ENCODE results near the gene SLC2A4RG. TPM values are rescaled to one million over a fixed set of nuclear protein-coding genes. Genes with fewer than 3 reads are reported as not detected.

SLC2A4RG gene, protein sequence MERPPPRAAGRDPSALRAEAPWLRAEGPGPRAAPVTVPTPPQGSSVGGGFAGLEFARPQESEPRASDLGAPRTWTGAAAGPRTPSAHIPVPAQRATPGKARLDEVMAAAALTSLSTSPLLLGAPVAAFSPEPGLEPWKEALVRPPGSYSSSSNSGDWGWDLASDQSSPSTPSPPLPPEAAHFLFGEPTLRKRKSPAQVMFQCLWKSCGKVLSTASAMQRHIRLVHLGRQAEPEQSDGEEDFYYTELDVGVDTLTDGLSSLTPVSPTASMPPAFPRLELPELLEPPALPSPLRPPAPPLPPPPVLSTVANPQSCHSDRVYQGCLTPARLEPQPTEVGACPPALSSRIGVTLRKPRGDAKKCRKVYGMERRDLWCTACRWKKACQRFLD
- 100 to 1,000 TPM; 123 to 141 TPM for total RNA-seq
- polyA plus RNA-seq (ENCODE audit: insufficient read depth, low read depth, low replicate concordance) = 64.4 TPM
- long read RNA-seq, donor 1, transcript SLC2A4RG-201 (8 exons, 1,731 nt) = major isoform, 12 of 28 reads
- long read RNA-seq, donor 1, partial matches to known transcripts = 12 of 28 reads
- long read RNA-seq, donor 1, other reads (novel, unspliced or antisense) = 0 of 28 reads
- long read RNA-seq, donor 2, transcript SLC2A4RG-201 (8 exons, 1,731 nt) = major isoform, 10 of 12 reads
- long read RNA-seq, donor 2, partial matches to known transcripts = 0 of 12 reads
- long read RNA-seq, donor 2, other reads (novel, unspliced or antisense) = 0 of 12 reads

DNA sequence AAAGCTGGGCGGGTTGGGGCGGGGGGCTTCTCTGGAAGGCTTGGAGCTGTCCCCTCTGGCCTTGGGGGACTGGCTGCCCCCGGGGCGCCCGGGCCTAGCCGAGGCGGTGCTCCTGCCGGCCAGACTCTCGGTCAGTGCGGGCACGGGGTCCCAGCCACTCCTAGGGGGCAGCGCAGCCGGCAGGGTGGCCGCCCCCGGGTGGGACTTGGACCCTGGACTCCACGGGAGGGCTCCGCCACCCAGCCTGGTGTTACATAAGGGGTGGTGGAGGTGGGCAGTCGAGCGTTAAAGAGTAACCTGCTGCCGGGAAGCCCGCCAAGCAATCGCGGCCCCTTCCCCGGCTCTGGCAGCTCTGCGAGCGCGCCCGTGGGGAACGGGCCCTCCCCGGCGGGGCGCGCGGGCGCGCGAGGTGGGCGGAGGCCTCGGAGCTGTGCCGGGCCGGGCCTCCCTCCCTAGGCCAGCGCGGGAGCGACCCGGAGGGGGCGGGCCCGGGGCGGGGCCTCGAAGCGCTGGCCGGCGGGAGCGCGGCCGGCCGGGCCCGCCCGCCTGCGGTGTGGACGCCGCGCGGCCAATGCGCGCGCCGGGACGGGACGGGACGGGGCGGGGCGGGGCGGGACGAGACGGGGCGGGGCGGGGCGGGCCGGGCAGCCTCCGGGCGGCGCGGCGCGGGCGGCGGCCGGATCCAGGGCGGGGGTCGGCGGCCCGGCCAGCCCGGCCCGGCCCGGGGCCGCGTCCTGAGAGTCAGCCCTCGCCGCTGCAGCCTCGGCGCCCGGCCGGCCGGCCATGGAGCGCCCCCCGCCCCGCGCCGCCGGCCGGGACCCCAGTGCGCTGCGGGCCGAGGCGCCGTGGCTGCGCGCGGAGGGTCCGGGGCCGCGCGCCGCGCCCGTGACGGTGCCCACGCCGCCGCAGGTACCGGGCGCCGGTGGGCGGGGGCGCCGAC is at the start of gene SLC2A4RG:
TSS of gene SLC2A4RG (plus strand) at position 647 of the 940 bp plus-strand sequence. CDS start at position 784, 137 bp downstream.
- H3K9me3 ChIP-seq = no peaks in the 10 kb centered on the region
- H3K4me1 ChIP-seq = peaks cover 32% of the 10 kb centered on the region
- H3K4me3 ChIP-seq = peak within 1 kb of the TSS; percentile 68 to 85
- peak within 1 kb of the TSS; percentile 92 to 96 for H3K27ac ChIP-seq
- DNase-seq = peak; percentile 78
- H3K36me3 ChIP-seq (ENCODE audit: low read depth, missing control alignments) = no peaks in the 10 kb centered on the region
- no peaks in the 10 kb centered on the region for H3K27me3 ChIP-seq
- intact Hi-C loops (cut with DNase I; ENCODE audit: low total_unique reads) = no loop called here
- TF ChIP-seq, protein P1, sequence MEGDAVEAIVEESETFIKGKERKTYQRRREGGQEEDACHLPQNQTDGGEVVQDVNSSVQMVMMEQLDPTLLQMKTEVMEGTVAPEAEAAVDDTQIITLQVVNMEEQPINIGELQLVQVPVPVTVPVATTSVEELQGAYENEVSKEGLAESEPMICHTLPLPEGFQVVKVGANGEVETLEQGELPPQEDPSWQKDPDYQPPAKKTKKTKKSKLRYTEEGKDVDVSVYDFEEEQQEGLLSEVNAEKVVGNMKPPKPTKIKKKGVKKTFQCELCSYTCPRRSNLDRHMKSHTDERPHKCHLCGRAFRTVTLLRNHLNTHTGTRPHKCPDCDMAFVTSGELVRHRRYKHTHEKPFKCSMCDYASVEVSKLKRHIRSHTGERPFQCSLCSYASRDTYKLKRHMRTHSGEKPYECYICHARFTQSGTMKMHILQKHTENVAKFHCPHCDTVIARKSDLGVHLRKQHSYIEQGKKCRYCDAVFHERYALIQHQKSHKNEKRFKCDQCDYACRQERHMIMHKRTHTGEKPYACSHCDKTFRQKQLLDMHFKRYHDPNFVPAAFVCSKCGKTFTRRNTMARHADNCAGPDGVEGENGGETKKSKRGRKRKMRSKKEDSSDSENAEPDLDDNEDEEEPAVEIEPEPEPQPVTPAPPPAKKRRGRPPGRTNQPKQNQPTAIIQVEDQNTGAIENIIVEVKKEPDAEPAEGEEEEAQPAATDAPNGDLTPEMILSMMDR (IDR thresholded peaks at IDR 0.05) = no peak
- TF ChIP-seq POLR2A (IDR thresholded peaks at IDR 0.05) = no peak
- WGBS, 2 donors = 2% methylated on average over 96 of the region's 136 CpGs; no CpG with 5 or more reads in 1 of the 2 donors

DNA sequence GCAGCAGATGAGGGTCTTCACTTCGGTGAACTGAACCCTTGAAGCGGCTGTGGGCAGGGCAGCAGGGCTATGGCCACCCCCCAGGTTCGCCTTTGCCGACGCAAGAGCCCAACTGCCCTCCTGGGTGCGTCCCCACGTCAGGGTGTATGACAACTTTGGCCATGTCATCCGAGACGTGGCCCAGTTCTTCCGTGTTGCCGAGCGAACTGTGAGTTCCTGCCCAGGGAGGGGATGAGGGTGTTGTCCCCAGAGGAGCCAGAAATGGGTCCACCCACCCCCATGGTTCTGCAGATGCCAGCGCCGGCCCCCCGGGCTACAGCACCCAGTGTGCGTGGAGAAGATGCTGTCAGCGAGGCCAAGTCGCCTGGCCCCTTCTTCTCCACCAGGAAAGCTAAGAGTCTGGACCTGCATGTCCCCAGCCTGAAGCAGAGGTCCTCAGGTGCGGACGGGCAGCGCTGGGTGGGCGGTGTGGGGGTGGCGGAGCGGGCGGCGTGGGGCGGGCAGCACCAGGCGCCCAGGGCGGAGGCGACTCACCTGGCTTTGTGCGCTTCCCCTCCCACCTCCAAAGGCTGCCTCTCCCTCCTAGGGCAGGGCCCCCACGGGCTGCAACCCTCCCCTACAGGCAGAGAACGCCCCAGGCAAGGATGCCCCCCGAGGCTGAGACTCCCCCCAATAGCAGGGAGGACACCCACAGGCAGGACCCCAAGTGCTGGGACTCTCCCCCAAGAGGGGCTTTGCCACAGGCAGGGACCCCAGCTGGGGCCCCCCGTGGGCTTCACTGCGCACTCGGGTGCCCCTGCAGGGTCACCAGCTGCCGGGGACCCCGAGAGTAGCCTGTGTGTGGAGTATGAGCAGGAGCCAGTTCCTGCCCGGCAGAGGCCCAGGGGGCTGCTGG is 49.3 kb upstream of the SLC2A4RG start:
- H3K27me3 ChIP-seq = no peaks in the 10 kb centered on the region
- no peak for TF ChIP-seq POLR2A (IDR thresholded peaks at IDR 0.05)
- TF ChIP-seq, protein P1 (IDR thresholded peaks at IDR 0.05) = no peak
- H3K9me3 ChIP-seq = no peaks in the 10 kb centered on the region
- peaks cover 20% of the 10 kb centered on the region for H3K4me1 ChIP-seq
- intact Hi-C loops (cut with DNase I; ENCODE audit: low total_unique reads) = no loop called here
- 90 to 93% methylated on average over 17 to 32 of the region's 40 CpGs for WGBS, 2 donors
- H3K36me3 ChIP-seq (ENCODE audit: low read depth, missing control alignments) = no peaks in the 10 kb centered on the region
- no peak overlapping the region for H3K4me3 ChIP-seq
- H3K27ac ChIP-seq = no peak overlapping the region
- no peak for DNase-seq

DNA sequence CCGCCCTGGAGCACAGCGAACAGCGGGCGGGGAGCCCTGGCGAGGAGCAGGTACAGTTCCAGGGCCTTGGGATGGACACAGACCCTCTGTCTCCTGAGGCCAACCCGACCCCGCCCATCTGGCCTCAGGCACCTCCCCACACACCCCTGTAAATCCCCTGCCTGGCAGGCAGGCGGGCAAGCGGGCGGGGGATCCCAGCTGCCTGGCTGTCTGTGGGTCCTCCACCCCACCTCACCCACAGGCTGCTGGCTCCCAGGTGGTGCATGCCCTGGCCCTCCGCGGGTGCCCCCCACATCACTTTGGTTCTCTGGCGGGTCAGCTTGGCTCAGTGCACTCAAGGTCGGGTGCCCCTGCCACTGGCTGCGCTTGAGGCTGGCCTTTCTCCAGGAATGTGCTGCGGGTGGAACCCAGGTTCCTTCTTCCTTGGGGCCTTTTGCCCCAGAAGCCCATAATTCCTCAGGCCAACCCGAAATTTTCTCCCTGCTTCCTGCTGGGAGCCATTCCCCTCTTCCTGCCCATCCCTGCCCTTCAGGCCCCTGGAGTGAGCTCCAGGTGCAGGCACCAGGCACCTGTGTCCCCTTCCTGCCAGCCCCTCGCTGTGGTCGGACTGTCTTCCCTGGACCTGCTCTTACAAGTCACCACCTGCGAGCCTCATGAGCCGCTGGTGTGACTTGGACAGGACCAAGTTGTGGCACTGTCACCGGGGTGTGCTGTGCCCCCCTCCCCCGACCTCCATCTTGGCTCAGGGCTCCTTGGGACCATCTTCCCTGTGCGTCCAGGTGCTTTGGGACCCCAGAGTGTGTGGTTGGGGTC is 48.5 kb upstream of the SLC2A4RG start:
- WGBS, 2 donors = 81 to 83% methylated on average over 11 to 24 of the region's 24 CpGs
- Histone ChIP-seq H3K36me3 (ENCODE audit: low read depth, missing control alignments) (no peaks in the 10 kb centered on the region), H3K27ac (no peak overlapping the region), H3K4me1 (peaks cover 17% of the 10 kb centered on the region), H3K9me3 (no peaks in the 10 kb centered on the region), H3K4me3 (no peak overlapping the region), H3K27me3 (no peaks in the 10 kb centered on the region)
- no peak for DNase-seq
- TF ChIP-seq, protein P1 (IDR thresholded peaks at IDR 0.05) = no peak
- TF ChIP-seq POLR2A (IDR thresholded peaks at IDR 0.05) = no peak
- intact Hi-C loops (cut with DNase I; ENCODE audit: low total_unique reads) = no loop called here
